AG04449 (cell line): ENCODE data around the gene SNX33.

Experiments
- CTCF ChIA-PET: fragments of 350-600 bp; formaldehyde crosslinking; extraction: SDS; loops from one replicate; lab custom pipeline; 2021; ENCODE audit warnings: antibody characterized with exemption; lab: Yijun Ruan, JAX
- POLR2A ChIA-PET: fragments of 400-600, 350-600 bp; formaldehyde crosslinking; extraction: SDS; loops from one replicate; lab custom pipeline; 2020; ENCODE audit warnings: antibody characterized with exemption, inconsistent platforms; lab: Yijun Ruan, JAX
- DNase-seq: peaks from one replicate; pipeline ENCODE4 v3.0.0-alpha.2; 2010; ENCODE audit warnings: low read depth, low spot score
- H3K4me3 ChIP-seq: 2 replicates; pipeline ENCODE4 v1.5.1; 2011; ENCODE audit warnings: low read depth, mild to moderate bottlenecking, control low read depth, low read length
- CTCF ChIP-seq: IDR thresholded peaks from one replicate; pipeline ENCODE4 v1.5.1; 2011; ENCODE audit warnings: mild to moderate bottlenecking, moderate library complexity, low read length, control low read depth, inconsistent platforms; ENCODE audit not compliant: insufficient read depth; ENCODE audit errors: missing control alignments

SNX33 gene

GRCh38 chr15:75662823-75663519 is 15.3 kb downstream of the SNX33 start:
- ChIA-PET POLR2A (no interaction called here), CTCF (interaction anchor here (2.8 kb wide), 1 partner anchor 25 kb away, joined by 11 read pairs; no protein-coding TSS in a partner anchor)

GRCh38 chr15:75663931-75664421 is 16.3 kb downstream of the SNX33 start:
- ChIA-PET CTCF (interaction anchor here (0.9 kb wide), 1 partner anchor 139 kb away, joined by 3 read pairs; no protein-coding TSS in a partner anchor), POLR2A (no interaction called here)
- no peak overlapping the region for H3K4me3 ChIP-seq

More at GRCh38 chr15:75662823-75663519, 15.3 kb downstream of the SNX33 start:
- no peak overlapping the region for H3K4me3 ChIP-seq
- DNase-seq, result no peak
- TF ChIP-seq CTCF, result no peak

DNA sequence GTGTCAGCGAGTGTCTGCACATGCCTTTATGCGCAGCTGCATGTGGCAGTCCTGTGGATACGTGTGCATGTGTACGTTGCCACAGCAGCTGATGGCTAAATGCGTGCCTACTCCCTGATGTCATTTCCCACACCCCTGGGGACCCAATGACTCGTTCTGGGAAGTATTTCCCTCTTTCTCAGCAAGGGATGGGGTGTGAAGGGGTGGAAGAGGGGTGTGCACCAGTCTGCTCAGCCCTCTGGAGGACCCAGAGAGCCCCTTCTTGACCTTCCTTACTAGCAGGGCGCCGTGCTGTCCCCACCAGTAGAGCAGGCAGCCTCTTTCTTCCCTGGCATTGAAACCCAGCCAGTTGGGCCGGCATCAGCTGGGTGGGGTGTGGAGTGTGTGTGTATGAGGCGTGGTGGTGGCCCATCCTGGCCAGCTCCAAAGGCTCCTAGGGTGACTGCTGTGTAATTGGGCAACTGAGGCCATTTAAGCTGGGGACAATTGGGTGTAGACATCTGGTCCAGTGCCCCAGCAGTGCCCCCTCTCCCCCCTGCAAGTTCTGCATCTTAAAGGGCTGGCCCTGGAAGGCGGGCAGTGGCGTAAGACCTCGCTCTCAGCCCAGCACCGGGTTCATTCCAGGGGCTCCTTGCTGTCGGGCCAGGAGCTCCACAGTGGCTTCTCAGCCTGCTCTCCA is 19.2 kb downstream of the SNX33 start:
- POLR2A ChIA-PET, result interaction anchor here (0.6 to 3.2 kb wide), 7 partner anchors 19 to 88 kb away, joined by 3 to 23 read pairs (median 4); partner anchors contain the start of genes IMP3, PTPN9 and SNX33
- DNase-seq, result peak; percentile 99
- CTCF ChIA-PET, result interaction anchor here (0.7 to 3.8 kb wide), 5 partner anchors 14 to 73 kb away, joined by 3 to 11 read pairs (median 3); no protein-coding TSS in a partner anchor

More at GRCh38 chr15:75663931-75664421, 16.3 kb downstream of the SNX33 start:
- no peak for DNase-seq
- TF ChIP-seq CTCF, result no peak

GRCh38 chr15:75669191-75669878 is 21.6 kb downstream of the SNX33 start:
- H3K4me3 ChIP-seq, result no peak overlapping the region
- no peak for TF ChIP-seq CTCF
- ChIA-PET CTCF (interaction anchor here (0.9 to 3.8 kb wide), 5 partner anchors 12 to 161 kb away, joined by 3 to 11 read pairs (median 4); no protein-coding TSS in a partner anchor), POLR2A (interaction anchor here (0.5 to 3.2 kb wide), 3 partner anchors 22 to 809 kb away, joined by 3 to 23 read pairs (median 5); partner anchors contain the start of genes IMP3 and SNX33)
- no peak for DNase-seq

More for the DNA sequence above, 19.2 kb downstream of the SNX33 start:
- no peak overlapping the region for H3K4me3 ChIP-seq
- TF ChIP-seq CTCF, result no peak

GRCh38 chr15:75669879-75670212 is 22.1 kb downstream of the SNX33 start:
- no peak overlapping the region for H3K4me3 ChIP-seq
- ChIA-PET CTCF (interaction anchor here (1.6 to 3.8 kb wide), 3 partner anchors 12 to 162 kb away, joined by 3 to 11 read pairs (median 8); no protein-coding TSS in a partner anchor), POLR2A (interaction anchor here (0.5 kb wide), 1 partner anchor 809 kb away, joined by 3 read pairs; no protein-coding TSS in a partner anchor)
- DNase-seq, result no peak
- TF ChIP-seq CTCF, result no peak
